T-helper 2 cell (primary cell): ENCODE data around the gene COL3A1.

ENCODE experiments used
- DNase-seq, 5 experiments: peaks; one replicate each; pipeline versions ENCODE4 v3.0.0 to v3.0.0-alpha.2; 2012 to 2022

Gene COL3A1

DNA sequence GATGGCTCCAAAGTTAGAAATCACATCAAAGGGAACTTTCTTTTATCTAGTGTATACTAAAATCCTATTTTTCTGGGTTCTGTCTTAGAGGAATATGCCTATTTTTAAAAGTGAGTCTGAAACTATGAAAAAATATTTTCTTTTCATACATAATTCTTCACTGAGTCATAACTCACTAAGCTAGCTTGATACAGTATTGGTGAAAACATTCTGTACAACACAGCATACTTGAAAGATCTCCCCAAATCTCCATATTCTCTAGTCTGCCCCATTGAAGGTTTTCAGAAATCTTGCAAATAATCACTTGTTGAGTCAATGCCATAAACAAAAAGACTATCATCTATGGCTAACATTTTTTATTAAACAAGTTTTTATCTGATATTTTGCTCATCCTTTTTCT lies 44.5 kb downstream of the COL3A1 start:
- no peak for DNase-seq

DNA sequence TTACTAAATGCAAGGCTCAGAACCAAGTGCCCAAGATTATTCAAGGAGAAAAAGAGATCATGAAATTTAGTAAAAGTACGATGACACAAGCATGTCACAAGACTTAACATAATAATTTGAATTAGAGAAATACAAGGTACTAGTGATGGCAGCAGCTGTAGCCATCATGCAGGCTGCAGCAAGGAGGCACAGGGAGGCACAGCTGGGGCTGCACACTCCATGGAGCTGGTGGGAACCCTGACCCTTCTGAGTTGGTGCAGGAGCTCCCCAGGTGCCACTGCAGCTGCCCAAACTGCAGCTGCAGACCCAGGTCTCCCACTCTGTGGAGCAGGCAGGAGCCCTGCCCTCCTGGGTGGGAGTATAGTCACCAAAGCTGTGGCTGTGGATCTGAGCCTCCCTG lies 46.0 kb downstream of the COL3A1 start:
- no peak for DNase-seq

DNA sequence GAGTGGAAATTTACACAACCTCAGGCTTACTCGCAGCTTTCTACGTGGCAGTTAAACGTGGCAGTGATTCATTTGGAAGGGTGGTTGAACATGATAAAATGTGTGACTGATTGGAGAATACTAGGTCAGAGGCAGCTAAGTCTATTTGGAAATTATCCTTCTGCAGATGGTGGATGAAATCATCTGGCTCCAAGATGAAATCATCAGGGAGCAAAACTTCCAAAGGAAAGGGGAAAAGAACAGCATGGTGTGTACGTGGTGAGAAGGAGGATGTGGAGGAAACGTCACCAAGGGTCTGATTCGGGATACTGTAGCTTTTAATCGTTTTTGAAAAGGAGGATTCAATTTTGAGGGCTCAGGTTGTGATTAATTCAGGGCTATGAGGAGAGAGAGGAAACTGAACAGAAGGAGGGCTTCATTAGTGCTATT lies 47.9 kb downstream of the COL3A1 start:
- DNase-seq, result no peak

DNA sequence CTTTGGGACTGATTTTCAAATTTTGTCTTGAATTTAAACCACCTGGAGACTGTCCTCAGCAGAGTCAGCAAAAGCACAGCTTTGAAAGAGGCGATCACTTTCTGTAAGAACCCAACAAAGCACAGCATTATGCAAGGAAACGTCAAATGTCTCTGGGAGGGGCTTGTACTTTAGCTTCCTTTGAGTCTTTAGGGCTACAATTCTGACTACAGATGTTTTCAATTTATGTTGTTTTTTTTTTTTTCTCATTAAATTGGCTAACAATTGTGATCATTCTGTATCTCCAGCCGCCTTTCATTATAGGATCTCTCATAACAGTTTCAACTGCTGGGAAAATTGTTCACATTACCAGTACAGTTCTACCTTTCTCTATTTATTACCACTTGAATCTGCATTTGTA lies 48.3 kb downstream of the COL3A1 start:
- DNase-seq, result no peak

DNA sequence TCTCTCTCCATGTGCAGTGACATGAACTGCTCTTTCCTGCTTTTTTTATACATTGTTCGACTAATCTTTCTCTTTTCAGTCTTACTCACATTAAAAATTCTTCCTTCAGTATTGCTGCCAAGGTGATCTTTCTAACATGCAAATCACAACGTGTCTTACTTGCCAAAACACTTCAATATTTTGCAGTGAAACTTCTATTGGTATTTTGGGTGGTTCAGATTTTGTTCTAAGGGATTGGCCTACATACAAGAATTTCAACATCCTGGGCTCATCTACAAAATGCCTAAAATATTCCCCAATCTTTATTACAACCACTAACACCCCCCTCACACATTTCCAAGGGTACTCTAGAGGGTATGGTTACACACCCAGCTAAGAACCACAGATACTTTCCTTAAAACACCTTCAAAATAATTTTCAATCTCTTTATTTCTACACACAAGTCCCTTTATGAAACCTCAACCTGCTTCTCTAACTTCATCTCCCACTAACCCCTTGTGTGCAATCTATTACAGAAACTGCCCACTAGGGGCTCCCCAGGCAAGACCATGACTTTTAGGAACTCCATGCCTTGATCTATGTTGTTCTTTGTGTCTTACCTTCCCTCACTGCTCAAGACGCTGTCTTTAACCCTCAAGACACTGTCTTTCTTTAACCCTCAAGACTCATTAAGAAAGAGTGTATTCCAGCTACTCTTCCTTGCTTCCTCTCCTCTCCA lies 50.9 kb downstream of the COL3A1 start:
- DNase-seq, result no peak

- DNase-seq, result no peak
Observed at GRCh38 chr2:189037518-189037917, 63.3 kb downstream of the COL3A1 start.

DNA sequence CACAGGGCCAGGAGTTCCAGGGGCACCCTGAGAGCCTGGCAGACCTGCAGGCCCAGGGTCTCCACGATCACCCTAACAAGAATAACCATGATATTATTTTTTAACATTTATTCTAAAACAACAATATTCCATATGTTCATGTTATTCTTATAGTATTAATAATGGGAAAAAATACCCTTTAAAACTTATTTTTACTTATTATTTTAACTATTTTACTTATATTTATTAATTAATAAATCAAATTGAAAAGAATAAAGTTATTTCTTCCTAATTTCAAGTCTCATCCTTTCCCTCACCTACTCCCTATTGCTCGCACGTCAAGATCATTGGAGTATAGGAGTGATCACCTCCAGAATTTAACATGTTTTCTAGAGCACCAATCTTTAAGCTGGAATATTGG lies 71.7 kb downstream of the COL3A1 start:
- DNase-seq, result no peak

DNA sequence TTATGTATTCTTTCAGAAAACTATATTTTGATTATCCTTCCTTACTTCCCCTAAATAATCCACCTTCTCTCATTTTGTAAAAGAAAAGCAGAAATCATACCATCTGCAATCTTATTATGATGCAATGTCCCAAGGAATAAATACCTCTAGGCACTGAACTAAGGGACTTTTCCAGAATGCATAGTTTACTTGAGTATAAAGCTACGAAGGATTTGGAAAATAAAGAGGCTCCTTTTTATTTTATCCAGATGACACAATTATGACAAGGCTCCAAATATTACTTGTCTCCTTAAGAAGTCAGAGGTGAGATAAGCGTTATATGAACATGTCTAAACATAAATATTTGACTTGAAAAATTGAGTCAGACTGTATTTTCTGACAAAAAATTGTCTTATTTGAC lies 72.1 kb downstream of the COL3A1 start:
- no peak for DNase-seq

DNA sequence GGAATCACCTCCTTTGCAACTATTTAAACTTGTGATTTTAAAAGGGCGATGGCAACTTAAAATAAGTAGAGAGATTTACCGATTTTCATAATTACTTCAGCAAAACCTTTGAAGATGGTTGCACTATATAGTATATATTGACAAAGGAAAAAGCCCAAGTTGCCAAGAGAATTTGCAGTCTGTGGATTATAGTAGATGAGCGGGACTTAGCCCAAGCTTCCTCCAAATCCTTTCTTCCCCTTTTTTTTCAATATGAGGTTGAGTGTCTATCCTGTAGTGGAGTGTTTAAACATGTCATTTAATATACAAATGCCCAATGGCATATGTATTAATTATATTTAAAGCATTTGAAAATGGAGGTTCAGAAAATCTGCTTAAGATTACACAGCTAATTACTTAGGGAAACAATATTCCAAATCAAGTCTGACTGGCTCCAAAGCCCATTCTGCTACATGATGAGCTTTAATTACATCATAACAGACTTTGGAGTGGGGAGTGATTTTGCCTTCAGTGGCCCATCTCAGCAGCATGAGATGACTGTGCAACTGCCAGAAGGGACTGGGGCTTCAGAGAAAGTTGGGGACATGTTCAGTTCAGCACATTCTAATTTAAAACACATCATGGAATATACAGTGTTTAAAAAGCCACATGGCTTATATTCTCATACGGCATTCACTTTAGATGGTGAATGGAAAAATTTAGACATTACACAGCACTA lies 73.2 kb downstream of the COL3A1 start:
- no peak for DNase-seq

DNA sequence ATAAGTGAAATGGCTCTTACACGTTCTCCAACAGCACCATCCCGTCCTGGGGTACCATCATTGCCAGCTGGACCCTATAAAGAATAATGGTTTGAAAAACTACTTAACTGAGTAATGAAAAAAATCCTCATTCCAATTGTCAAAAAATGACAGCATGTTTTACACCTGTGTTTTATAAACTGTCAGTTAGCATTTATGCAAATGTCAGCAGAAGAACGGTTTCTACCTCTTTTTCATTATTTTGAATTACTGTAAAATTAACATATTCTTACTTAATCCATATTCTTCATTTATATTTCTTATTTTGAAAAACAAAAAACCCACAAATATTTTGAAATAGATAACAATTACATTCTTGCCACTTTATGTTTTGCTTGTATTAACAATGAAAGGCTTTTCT lies 74.0 kb downstream of the COL3A1 start:
- no peak for DNase-seq

- no peak for DNase-seq
Observed at GRCh38 chr2:189049709-189050164, 75.6 kb downstream of the COL3A1 start.

DNA sequence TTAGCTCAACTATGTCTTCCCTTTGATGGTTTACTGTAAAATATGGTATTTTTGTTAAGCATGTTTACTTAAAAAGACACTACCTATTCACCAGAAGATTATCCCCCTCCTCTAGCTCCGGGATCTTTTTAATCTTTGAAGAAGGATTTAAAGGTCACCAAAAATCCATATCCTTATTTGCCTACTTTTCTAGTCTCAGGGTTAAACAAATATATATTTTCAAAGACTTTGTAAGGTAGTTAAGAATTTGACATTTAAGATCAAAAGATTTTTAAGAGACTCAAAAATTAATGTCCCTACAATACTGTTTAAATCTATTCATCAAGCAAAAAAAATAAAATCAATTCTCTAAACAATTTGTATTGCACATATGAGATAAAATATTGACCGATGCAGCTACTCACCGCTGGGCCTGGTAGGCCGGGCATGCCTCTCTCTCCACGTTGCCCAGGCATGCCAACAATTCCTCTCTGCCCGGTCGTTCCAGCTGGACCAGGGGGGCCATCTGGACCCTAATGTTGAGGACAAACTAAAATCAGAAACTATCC lies 76.1 kb downstream of the COL3A1 start:
- no peak for DNase-seq

GRCh38 chr2:189056200-189057106 lies 82.3 kb downstream of the COL3A1 start:
- no peak for DNase-seq

- DNase-seq, result no peak
Observed at GRCh38 chr2:189057316-189057715, 83.1 kb downstream of the COL3A1 start.

GRCh38 chr2:189060096-189060642 lies 86.0 kb downstream of the COL3A1 start:
- no peak for DNase-seq
